GM11168 (cell line): ENCODE results near the gene IGIP.

ENCODE experiments used
- in situ Hi-C: fragments of 300-500 bp; cut with MboI; formaldehyde crosslinking; loops from one replicate; pipeline ENCODE4 v1.12.0; 2022; ENCODE audit warnings: low sequenced_read_pairs; ENCODE audit not compliant: unreplicated experiment

IGIP gene

GRCh38 chr5:140125637-140126036 lies at the start of gene IGIP:
TSS of gene IGIP (plus strand) at chr5:140125937. CDS start at chr5:140128477, 2,540 bp downstream.
- in situ Hi-C loops = no loop called here

- in situ Hi-C loops = no loop called here
Measured at GRCh38 chr5:140076142-140076541, 49.6 kb upstream of the IGIP start.

GRCh38 chr5:140076788-140077187 lies 48.9 kb upstream of the IGIP start:
- in situ Hi-C loops = no loop called here

GRCh38 chr5:140083120-140083519 lies 42.6 kb upstream of the IGIP start:
- in situ Hi-C loops = loop anchor here (5.0 kb wide), 1 partner anchor 59 kb away; no protein-coding TSS in a partner anchor

GRCh38 chr5:140083650-140084049 lies 42.1 kb upstream of the IGIP start:
- in situ Hi-C loops = loop anchor here (5.0 kb wide), 1 partner anchor 59 kb away; no protein-coding TSS in a partner anchor

GRCh38 chr5:140084541-140084940 lies 41.2 kb upstream of the IGIP start:
- in situ Hi-C loops = loop anchor here (5.0 kb wide), 1 partner anchor 58 kb away; no protein-coding TSS in a partner anchor

- in situ Hi-C loops = no loop called here
Measured at GRCh38 chr5:140090251-140090650, 35.5 kb upstream of the IGIP start.

- in situ Hi-C loops = no loop called here
Measured at GRCh38 chr5:140093179-140093578, 32.6 kb upstream of the IGIP start.

GRCh38 chr5:140093866-140094265 lies 31.9 kb upstream of the IGIP start:
- in situ Hi-C loops = no loop called here

- in situ Hi-C loops = no loop called here
Measured at GRCh38 chr5:140094889-140095288, 30.8 kb upstream of the IGIP start.

- in situ Hi-C loops = no loop called here
Measured at GRCh38 chr5:140101179-140101578, 24.6 kb upstream of the IGIP start.

GRCh38 chr5:140103154-140103553 lies 22.6 kb upstream of the IGIP start:
- in situ Hi-C loops = no loop called here

- in situ Hi-C loops = no loop called here
Measured at GRCh38 chr5:140104100-140104499, 21.6 kb upstream of the IGIP start.

GRCh38 chr5:140106101-140106500 lies 19.6 kb upstream of the IGIP start:
- in situ Hi-C loops = no loop called here

GRCh38 chr5:140106805-140107311 lies 18.9 kb upstream of the IGIP start:
- in situ Hi-C loops = no loop called here

GRCh38 chr5:140107312-140108092 lies 18.2 kb upstream of the IGIP start:
- in situ Hi-C loops = no loop called here

- in situ Hi-C loops = no loop called here
Measured at GRCh38 chr5:140108093-140109017, 17.4 kb upstream of the IGIP start.

- in situ Hi-C loops = no loop called here
Measured at GRCh38 chr5:140109018-140109758, 16.5 kb upstream of the IGIP start.

- in situ Hi-C loops = no loop called here
Measured at GRCh38 chr5:140109759-140110645, 15.7 kb upstream of the IGIP start.
